ENCODE data around the gene DSCAML1.

DNA sequence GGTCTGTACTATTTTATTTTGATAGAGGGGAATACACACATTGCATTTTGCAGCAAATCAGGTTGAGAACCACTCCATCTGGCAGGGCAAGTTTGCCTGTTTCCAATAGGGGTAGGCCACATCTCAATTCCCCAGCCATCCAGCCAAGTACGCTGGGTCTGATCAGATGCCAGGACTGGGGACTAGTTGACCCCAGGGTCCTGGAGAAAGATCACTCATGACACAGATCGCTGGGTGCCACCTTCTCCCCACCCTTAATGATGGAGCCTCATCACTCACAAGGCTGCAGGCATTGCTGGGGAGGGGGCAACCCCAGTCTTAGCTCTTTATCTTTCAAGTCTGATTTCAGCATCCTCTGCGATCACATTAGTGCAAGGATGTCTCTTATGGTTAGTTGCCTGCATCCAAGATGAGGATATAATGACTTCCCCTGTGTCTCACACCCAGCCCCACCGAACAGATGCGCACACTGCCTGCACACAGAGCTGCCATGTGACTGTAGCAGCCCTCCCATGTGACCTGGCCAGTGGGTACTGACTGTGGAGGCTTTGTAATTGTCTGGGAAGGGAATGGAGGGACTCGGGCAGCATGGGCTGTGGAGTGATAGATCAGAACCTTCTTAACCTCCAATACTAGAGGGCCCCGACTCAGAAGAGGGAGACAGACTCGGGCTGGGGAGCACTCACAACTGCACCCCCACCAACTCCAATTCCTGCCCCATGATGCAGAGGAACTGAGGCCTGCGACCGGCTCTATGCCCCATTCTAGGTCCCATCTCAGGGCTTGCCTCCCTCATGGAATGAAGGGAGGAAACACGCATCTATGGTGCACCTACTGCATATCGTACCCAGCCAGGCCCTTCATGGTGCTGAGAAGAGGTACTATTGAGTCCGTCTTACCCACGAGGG is 155.8 kb downstream of the DSCAML1 start:
- TF ChIP-seq POLR2A (IDR thresholded peaks at IDR 0.05; ENCODE audit: low read depth, low read length) (no peak), POLR2AphosphoS5 (IDR thresholded peaks at IDR 0.05; ENCODE audit: low read depth, low read length) (no peak), TAF1 (IDR thresholded peaks at IDR 0.05; ENCODE audit: low read depth, low read length) (no peak), PAX5 (IDR thresholded peaks at IDR 0.05; ENCODE audit: insufficient read depth, low read length, severe bottlenecking) (no peak)

All from GM12891 (cell line).